Measurements from ENCODE around the gene HEXA.
A peak's percentile ranks its signal among the peaks of the same experiment; 100 is the strongest.
"Not testable (repeated sequence)": the region's sequence is repeated elsewhere in the genome, so short reads cannot be mapped to it uniquely, and the experiment has no call there.

The HEXA gene

GRCh38 chr15:72379856-72380430 lies 4.1 kb upstream of the HEXA start:
- ChIA-PET CTCF (no interaction called here), POLR2A (no interaction called here)
- no peaks in the 10 kb centered on the region for H3K9me3 ChIP-seq (ENCODE audit: control insufficient read depth, insufficient read depth, low read depth, low read length)
- TF ChIP-seq ZNF629 (tag by site-specific recombination; IDR thresholded peaks at IDR 0.05): no peak
- no peak for TF ChIP-seq ZNF302 (tag by site-specific recombination; IDR thresholded peaks at IDR 0.05; ENCODE audit: low read depth)
- no peak for TF ChIP-seq SP3 (tag by site-specific recombination; IDR thresholded peaks at IDR 0.05)
- TF ChIP-seq ELK4 (IDR thresholded peaks at IDR 0.05; ENCODE audit: borderline replicate concordance, low read depth, low read length): no peak
- TF ChIP-seq ZBTB17 (tag by site-specific recombination; IDR thresholded peaks at IDR 0.05): no peak
- no peak for TF ChIP-seq ZNF366 (tag by site-specific recombination; conservative IDR thresholded peaks at IDR 0.05)
- no peak for TF ChIP-seq ZNF645 (tag by site-specific recombination; IDR thresholded peaks at IDR 0.05)
- no peak for TF ChIP-seq ZFP37 (tag by site-specific recombination; IDR thresholded peaks at IDR 0.05)
- TF ChIP-seq WT1 (tag by site-specific recombination; IDR thresholded peaks at IDR 0.05): no peak
- no peak for TF ChIP-seq ZBTB1 (tag by site-specific recombination; IDR thresholded peaks at IDR 0.05)
- TF ChIP-seq ZNF76 (tag by site-specific recombination; IDR thresholded peaks at IDR 0.05; ENCODE audit: borderline replicate concordance, low read depth): no peak
- no peak for TF ChIP-seq INSM2 (tag by site-specific recombination; IDR thresholded peaks at IDR 0.05)
- TF ChIP-seq ZNF18 (tag by site-specific recombination; IDR thresholded peaks at IDR 0.05): no peak
- no peak for TF ChIP-seq ZNF558 (tag by site-specific recombination; IDR thresholded peaks at IDR 0.05)
- no peak for TF ChIP-seq ZNF211 (tag by site-specific recombination; IDR thresholded peaks at IDR 0.05; ENCODE audit: low read depth)
- no peak overlapping the region for H3K4me3 ChIP-seq (ENCODE audit: low read depth, low read length)
- H3K36me3 ChIP-seq (ENCODE audit: control insufficient read depth in 2 of 2, insufficient read depth in 1 of 2, low read length in 2 of 2): no peaks in the 10 kb centered on the region
- peaks cover under 1% of the 10 kb centered on the region; the same call in 1 of the 2 replicates for H3K4me1 ChIP-seq (ENCODE audit: control insufficient read depth, insufficient read depth, low read length)
- H3K27ac ChIP-seq (ENCODE audit: extremely low read depth, low read depth, low read length): no peak overlapping the region

GRCh38 chr15:72379106-72379505 lies 3.3 kb upstream of the HEXA start:
- POLR2A ChIA-PET; H3K9me3 ChIP-seq (ENCODE audit: control insufficient read depth, insufficient read depth, low read depth, low read length); H3K4me1 ChIP-seq (ENCODE audit: control insufficient read depth, insufficient read depth, low read length); CTCF ChIA-PET; H3K4me3 ChIP-seq (ENCODE audit: low read depth, low read length); H3K36me3 ChIP-seq (ENCODE audit: control insufficient read depth in 2 of 2, insufficient read depth in 1 of 2, low read length in 2 of 2); H3K27ac ChIP-seq (ENCODE audit: extremely low read depth, low read depth, low read length): not testable (repeated sequence)
- TF ChIP-seq ATF2 (tag by site-specific recombination; IDR thresholded peaks at IDR 0.05; ENCODE audit: low read depth) (peak; percentile 79), ZNF629 (tag by site-specific recombination; IDR thresholded peaks at IDR 0.05) (peak; percentile 75), ZBTB21 (tag by site-specific recombination; IDR thresholded peaks at IDR 0.05) (peak; percentile 51; the same call in 1 of the 2 replicates)

Measured in HEK293 (cell line).